NCI-H2171 (cell line): ENCODE results near the gene CCDC184.

Experiments used
- DNase-seq: peaks from one replicate; lab custom pipeline; 2025; lab: John Stamatoyannopoulos, UW

CCDC184 gene

DNA sequence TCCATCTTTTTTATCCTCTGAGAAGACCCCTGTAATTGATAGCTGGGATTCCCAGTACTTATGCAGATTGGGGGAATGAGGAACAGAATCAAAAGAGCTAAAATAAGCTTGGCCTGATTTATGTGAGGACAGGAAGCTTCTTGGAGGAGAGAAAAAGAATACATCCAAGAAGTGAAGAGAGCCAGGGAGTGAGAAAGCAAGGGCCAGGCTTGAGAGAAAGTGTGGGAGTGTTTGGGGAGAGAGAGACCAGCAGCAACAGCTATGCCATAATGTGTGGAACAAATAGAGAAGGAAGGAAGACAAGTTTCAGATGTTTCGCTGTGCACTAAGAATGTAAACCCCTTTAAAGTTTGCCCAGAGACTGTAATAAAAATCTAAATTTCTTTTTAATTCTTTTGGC is 4.0 kb upstream of the CCDC184 start:
- DNase-seq = no peak

DNA sequence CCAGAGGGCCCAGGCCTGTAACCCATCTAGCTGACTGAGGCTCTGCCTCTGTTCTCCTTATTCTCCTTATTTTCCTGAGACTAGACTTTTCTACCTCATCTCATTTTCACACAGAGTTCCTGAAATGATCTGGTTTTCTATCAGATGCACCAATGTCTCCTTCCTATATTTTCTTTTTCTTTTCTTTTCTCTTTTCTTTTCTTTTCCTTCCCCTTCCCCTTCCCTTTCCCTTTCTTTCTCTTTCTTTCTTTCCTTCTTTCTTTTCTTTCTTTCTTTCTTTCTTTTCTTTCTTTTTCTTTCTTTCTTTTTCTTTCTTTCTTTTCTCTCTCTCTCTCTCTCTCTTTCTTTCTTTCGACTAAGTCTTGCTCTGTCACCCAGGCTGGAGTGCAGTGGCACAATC is 3.0 kb upstream of the CCDC184 start:
- DNase-seq = no peak

DNA sequence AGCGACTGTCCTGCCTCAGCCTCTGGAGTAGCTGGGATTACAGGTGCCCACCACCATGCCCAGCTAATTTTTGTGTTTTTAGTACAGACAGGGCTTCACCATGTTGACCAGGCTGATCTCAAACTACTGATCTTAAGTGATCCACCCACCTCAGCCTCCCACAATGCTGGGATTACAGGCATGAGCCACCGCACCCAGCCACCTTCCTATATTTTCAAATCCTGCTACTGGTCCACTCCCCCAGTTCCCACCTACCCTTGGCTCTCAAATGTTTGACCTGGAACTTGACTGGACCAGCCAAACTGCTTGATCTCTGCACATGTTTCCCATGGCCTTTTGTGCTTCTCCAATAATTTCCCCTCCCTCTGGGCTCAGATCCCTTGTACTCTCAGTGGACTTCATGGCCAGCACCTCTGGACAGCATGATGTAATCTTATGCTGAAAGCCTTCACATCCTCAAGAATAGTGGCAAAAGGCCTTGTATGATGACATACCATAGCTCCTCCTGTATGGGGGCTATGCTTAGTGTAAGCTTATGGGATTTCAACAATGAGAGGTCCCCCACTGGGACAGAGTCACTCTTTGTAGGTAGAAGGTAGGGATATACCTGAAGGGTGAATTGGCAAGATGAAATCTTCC is 2.5 kb upstream of the CCDC184 start:
- no peak for DNase-seq

DNA sequence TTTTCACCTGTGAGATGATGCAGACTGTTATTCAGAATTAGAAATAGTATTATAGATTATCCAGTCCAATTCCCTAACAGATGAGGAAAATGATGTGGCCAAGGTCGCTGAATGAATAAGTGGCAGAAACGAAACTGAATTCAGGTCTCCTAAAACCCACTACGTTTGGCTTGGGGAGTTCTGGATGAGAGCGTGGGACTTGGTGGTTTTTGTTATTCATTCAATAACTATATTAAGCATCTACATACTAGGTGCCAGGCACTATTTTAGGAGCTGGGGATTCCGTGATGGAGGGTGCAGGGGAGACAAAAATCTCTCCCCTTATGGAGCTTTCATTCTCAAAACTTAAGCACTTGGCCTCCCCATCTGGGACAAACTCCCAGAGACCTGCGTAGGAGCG is 813 bp upstream of the CCDC184 start:
- DNase-seq = no peak

DNA sequence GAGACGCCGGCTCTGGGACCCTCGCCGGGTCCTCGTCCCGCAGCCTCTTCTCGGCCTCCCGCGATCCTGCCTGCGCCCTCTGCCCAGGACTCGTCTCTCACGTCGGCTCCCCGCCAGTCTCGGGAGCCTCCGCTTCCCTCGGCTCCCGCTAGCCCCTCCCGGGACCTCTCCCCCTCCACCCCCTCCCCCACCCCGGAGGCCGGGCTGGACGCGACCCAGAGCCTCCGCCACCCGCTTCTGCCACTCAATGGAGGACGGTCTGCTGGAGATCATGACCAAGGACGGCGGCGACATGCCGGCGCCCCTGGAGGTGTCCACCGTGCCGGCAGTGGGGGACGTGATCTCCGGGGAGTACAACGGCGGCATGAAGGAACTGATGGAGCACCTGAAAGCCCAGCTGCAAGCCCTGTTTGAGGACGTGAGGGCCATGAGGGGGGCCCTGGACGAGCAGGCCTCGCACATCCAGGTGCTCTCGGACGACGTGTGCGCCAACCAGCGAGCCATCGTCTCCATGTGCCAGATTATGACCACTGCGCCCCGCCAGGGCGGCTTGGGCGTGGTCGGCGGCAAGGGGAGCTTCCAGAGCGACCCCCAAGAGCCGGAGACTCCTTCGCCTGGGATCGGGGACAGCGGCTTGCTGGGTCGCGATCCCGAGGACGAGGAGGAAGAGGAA is 568 bp downstream of the CCDC184 start:
- no peak for DNase-seq

DNA sequence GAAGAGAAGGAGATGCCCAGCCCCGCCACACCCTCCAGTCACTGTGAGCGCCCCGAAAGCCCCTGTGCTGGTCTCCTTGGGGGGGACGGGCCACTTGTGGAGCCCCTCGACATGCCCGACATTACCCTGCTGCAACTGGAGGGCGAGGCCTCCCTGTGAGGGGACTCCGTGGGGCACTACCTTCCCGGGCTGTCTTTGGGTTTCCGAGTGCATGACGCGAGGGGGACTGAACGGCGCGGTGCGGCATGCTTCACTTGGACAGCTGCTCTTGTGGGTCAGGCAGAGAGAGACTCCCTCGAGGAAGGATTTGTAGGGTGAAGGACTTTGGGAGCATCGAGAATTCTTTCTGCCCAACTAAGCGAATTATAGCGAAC is 1.1 kb downstream of the CCDC184 start:
- no peak for DNase-seq

DNA sequence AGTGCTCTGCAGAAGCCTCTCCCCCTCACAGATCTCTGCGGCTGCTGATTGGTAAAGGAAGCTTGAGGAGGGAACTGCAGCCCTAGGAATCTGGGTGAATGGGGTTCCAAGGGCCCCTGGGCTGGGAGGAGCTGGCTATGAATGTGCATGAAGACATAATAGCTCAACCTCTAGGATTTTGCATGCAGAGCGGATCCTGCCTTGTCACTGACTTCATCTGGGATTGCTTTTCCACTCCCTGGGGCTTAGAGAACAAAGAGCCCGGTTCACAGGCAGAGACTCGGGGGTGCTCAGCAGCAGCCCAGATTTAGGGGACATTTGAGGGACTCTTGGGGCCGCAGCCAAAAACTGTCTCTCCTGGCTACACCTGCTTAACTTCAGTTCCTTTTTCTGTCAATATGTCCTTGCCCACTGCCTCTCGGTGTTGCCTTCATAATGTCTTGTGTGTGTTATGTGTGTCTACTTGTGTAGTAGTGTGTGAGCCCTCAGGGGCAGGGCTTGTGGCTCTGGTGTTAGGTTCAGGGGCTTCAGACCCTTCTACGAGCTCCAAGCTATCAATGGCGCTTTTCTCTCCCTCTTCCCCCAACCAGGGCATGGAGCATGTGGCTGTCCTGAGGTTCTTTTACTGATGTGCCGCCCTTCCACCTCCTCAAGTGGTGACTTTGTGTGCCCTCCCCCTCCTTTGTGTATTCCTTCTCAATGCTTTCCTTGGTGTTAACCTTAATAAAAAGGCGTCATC is 1.9 kb downstream of the CCDC184 start:
- DNase-seq = no peak

DNA sequence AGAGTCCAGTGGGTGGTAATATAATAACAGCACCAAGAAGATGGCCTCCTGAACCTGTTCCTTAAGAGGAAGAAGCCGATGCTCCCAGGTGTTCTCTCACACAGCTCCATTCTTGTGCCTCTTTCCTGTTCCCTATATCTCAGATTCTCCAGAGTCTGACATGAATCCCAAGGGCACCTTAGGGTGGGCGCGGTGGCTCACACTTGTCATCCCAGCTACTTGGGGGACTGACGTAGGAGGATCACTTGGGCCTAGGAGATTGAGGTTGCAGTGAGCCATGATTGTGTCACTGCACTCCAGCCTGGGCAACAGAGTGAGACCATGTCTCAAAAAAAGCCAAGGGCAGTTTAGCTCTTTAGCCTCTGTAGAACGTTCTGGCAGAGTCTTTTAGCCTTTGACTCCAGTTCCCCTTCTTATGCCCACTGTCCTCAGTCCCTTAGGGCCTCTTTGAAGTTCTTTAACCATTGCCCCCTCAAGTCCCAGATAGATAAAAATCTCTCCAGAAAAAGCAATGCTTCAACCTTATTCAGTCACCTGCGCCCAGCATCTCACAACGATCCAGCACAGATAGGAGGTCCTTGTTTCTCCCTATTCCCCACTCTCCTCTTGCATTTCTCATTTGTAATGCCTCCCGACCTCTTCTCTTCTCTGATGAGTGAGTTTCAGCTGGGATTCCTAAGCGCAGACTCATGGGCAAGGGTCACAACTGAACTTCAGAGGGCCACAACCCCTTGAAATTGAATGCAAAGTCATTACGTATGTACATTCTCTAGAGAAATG is 4.7 kb downstream of the CCDC184 start:
- DNase-seq = no peak

DNA sequence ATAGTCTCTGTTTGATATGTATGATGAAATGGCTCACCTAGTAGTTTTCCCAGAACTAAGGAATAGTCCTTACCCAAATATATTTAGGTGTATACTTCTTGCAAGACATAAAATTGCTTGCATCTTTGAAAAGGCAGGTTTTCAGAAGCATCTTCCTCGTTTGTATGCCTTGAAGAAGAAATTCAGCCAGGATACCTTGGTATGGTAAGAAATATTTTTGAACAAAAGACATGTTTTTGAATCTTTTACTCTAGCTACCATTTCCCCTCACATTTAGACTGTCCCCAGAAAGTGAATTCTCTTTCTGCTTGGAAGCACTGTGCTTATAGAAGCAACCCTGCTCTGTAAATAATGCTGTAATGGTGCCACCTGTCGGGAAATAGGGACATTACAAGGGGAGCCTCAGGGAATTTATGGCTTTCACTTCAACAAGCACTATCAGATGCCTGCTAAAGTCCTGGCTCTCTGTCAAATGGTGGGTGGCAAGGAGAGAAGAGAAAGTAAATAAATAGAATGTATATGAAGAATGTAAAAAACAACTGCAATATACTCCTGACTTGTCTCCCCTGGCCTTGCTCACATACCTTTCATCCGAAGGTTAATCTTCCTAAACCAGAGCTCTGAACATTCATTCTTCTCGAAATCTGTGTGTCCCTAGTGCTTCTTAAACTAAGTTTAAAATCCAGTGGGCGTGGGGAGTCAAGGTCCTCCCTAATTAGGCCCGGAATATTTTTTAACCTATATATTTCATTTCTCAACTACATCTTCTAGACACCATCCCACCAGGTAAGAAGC is 6.1 kb downstream of the CCDC184 start:
- DNase-seq = peak; percentile 21

DNA sequence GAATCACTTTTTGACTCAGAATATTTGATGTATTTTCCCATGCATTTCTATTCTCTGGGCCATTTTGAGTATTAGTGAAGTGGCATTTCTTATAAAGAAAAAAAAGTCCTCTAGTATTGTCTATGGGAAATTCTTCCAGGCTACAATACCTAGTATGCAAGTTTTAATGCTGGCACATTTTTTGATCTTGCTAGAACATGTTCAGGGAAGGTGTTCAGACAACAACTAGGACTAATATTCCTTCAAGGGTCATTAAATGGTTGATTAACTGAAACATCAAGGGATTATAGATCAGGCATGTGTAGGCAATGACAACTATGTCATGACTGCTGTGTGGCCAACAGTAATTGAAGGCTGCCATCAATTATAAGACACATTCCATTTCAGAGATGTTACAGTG is 7.7 kb downstream of the CCDC184 start:
- DNase-seq = no peak

DNA sequence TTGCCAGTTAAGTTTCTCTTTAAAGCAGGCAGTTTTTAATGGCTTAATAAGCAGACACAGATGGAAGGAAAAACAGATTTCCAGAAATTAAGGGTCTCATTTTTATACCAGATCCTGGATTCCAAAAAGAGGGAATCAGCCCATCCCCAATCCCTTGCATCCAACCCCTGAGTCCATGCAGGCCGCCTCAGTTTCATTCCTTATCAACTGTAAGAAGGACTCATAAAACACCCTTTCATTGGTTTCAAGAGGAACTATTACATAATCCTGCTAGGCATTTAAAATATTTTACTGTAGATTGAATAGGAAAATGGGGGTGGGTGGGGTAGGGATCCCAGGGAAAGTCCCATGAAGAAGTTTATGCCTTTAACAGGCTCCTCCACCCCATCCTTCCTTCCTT is 9.4 kb downstream of the CCDC184 start:
- no peak for DNase-seq

DNA sequence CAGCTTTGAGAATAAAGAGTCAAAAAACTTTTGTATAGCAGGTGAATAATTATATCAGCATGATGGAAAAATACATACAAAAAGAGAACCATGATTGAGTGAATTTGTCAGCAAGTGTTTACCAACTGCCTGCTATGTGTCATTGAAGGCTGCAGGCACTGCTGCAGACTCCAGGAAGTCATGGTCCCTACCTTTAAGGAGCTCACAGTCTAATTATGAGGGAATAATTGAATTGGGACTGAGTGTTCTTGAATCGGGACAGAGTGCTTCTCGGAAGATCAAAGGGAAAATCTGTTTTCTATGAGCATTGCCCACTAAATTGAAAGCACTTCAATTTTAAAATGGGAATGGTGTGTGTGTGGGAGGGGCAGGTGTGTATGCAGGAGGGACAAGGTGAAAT is 10.2 kb downstream of the CCDC184 start:
- no peak for DNase-seq

DNA sequence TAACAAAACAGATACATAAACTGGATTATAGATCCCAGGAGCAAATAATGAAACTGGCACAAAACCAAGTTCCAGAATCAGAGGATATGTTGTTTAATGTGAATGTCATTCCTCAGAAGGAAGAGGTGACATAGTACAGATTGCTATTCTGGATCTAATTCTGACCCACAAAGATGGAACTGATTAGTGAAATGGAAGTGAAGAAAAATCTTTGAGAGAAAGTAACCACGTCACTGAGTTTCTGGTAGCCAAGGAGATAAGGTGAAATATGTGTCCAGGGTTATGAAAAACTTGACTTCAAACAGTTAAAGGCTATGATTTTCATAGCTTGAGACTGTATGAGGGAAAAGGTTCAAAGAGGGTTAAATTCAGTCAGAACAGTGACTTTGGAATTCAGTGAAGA is 11.4 kb downstream of the CCDC184 start:
- no peak for DNase-seq

DNA sequence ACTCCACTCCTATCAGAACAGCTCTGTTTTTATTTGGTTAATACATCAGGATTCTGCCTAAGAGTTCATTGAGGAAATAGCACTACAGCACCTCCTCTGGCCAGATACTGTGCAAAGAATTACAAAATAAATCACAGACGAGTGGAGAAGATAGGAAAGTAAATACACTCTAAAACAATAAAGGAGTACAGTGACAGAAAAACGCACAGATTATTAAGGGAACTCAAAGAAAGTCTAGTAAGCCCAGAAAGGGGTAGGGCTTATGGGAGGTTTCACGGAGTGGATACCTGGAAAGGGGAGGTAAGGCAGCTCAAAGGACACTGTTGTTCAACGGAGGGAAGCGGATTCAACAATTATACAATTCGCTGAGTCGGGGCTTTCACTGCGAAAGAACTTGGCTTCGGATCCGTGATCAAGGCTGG is 14.1 kb downstream of the CCDC184 start:
- DNase-seq = no peak

DNA sequence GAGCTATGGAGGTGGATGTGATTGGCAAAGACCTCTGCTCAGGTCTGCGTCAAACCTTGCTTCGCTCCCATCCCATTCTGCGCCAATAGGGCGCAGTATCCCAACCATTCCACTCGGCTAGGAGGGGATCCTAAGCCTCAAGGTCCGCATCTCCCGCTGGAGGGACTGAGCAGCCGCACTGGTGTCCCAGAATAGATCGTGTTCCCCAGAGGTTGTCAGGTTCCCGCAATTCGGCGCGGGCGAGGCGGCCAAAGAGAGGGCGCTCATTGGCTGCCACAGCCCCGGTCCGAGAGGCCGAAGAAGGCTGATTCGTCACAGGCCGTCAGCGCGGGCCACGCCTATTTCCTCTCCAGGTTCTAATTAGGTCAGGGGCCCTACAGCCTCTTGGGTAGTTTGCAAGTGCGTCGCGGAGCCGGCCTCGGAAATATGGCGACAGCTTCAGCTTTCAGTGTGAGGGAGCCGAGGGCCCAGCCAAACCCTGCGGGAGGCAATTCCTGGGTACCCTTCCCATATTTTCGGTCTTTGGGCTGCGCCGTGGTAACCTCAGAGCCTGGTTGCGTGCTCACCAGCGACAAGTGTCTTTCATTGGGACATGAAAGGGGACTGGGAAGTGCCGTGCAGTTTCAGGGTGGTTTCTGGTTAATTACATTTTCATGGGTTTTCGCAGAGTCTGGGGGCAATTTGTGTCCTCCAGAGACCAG is 14.7 kb downstream of the CCDC184 start:
- DNase-seq = no peak

DNA sequence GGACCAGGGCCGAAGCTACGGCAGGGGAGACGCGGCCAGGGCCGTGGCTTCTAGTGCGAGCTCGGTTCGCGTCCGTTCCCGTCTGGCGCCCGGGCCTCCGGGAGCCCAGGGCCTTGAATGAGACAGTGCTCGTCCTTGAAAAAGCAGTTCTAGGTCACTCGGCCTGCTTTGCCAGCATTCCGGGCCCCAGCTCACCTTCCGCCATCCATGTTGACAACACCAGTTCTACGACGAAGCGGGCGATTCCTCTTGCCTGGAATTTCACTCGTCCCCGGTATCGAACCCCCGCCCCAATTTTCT is 15.2 kb downstream of the CCDC184 start:
- DNase-seq = no peak

DNA sequence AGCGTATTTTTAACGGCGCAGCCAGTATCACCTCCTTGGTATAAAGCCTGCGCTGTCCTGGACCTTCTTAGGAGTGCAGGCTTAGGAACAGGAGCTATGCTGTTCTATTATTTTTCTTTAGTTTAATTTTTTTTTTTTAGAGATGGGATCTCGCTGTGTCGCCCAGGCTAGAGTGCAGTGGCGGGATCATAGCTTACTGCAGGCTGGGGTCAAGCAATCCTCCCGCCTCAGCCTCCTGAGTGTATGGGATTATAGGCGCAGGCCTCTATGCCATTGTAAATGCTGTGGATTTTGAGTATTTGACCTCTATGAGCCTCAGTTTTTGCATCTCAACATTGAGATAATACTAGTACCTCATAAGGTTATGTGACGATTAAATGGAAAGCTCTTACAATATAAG is 15.5 kb downstream of the CCDC184 start:
- DNase-seq = no peak

DNA sequence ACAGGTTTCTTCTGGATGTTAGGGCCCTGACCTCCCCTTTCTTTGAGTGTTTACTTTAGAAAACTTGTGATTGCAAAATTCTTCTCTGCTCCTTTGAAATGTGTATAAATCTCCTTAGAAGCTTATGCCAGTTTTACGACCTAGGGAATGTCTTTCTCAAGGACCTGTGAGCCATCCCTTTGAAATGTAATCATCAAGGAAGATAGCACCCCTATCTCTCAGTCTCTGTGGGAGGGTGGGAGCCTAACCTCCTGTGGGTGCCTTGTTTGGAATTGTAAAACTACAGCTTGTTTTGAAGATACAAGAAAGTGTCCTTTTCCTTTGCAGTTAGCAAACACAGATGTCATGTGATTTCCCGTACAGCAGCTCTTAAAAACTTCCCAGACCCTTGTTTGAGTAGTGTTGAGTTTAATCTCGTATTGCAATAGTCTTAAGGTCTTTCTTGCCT is 16.4 kb downstream of the CCDC184 start:
- no peak for DNase-seq

DNA sequence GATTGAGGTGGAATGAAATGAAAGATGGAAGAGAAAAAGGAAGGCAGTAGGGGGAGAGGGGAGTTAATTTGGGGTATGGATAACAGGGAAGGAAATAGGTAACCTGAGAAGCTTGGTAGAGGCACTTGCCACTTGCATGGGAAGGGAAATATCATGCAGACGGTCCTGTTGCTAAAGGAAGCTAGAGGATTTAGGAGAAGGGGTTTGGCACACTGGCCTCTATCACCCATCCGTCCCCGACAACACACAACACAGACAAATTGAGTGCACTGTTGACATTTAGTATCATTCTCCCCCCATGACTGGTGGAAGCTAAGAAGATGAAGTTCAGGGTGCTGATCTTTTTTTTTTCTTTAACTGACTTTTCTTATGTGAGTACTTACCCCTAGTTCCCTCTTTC is 17.6 kb downstream of the CCDC184 start:
- DNase-seq = no peak

DNA sequence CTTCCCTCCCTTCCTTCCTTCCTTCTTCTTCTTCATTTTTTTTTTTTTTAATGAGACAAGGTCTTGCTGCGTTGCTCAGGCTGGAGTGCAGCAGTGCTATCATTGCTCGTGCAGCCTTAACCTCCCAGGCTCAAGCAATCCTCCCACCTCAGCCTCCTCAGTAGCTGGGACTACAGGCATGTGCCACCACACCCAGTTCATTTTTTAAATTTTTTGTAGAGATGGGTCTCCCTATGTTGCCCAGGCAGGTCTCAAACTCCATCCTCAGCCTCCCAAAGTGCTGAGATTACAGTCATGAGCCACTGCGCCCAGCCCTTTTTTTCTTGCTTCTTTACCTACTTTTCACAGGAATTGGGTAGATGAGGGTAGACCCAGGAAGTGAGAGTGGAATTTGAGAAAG is 18.1 kb downstream of the CCDC184 start:
- DNase-seq = no peak

DNA sequence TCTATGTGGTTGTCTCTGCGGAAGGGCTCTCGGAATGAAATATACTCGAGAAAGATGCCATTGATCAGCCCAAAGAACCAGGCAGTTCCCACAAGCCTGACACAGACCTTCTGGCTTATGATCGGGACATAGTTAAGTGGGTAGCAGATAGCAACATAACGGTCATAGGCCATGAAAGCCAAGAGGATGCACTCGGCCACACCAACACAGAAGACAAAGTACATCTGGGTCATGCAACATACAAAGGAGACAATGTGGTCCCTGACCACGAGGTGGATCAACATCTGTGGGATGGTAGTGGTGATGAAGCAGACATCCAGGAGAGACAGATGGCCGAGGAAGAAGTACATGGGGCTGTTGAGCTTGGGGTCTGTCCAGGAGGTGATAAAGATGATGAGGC is 19.3 kb downstream of the CCDC184 start:
- DNase-seq = no peak
